ENCODE results near the gene NID2.

DNA sequence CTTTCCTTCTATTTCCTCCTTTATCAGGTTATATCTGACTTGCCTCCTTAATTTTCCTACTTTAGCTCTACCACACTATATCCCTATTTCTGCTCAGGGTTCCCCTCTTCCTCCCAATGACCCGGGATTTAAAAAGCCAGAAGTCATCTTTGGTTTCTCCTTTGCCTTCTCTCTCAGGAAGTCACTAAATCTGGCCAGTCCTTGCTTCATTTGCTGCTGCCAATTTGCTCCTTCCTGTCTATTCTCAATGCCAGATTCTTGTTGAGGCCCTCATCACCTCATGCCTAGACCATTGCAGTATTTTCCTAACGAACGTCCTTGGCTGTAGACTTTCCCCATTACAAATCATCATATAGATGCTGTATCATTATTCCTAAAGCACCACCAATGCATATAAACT lies 26.5 kb upstream of the NID2 start:
- TF ChIP-seq POLR2AphosphoS5 (IDR thresholded peaks at IDR 0.05; ENCODE audit: low read depth, low read length) (no peak), TAF1 (IDR thresholded peaks at IDR 0.05; ENCODE audit: borderline replicate concordance, insufficient read depth, low read length) (no peak)
- TF ChIP-seq, protein P1, sequence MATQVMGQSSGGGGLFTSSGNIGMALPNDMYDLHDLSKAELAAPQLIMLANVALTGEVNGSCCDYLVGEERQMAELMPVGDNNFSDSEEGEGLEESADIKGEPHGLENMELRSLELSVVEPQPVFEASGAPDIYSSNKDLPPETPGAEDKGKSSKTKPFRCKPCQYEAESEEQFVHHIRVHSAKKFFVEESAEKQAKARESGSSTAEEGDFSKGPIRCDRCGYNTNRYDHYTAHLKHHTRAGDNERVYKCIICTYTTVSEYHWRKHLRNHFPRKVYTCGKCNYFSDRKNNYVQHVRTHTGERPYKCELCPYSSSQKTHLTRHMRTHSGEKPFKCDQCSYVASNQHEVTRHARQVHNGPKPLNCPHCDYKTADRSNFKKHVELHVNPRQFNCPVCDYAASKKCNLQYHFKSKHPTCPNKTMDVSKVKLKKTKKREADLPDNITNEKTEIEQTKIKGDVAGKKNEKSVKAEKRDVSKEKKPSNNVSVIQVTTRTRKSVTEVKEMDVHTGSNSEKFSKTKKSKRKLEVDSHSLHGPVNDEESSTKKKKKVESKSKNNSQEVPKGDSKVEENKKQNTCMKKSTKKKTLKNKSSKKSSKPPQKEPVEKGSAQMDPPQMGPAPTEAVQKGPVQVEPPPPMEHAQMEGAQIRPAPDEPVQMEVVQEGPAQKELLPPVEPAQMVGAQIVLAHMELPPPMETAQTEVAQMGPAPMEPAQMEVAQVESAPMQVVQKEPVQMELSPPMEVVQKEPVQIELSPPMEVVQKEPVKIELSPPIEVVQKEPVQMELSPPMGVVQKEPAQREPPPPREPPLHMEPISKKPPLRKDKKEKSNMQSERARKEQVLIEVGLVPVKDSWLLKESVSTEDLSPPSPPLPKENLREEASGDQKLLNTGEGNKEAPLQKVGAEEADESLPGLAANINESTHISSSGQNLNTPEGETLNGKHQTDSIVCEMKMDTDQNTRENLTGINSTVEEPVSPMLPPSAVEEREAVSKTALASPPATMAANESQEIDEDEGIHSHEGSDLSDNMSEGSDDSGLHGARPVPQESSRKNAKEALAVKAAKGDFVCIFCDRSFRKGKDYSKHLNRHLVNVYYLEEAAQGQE (IDR thresholded peaks at IDR 0.05; ENCODE audit: insufficient read depth in 1 of 2, low read depth in 2 of 2, low read length in 2 of 2): no peak

All from PFSK-1 (cell line).